Mucosa of gallbladder (tissue), 1 donor: Measurements from ENCODE around the gene TBCCD1. TPM values are rescaled to one million over a fixed set of nuclear protein-coding genes. Genes with fewer than 3 reads are reported as not detected.

Experiments
- total RNA-seq: library from RNA; stranded (reverse); gene quantifications from one replicate; pipeline ENCODE4 v1.2.1, GENCODE V29; 2021
- donor health status: DM: no; HTN: no; CAD: no.

TBCCD1 gene
- total RNA-seq, 1 donor from 2014 or later = 11.0 TPM

Other genes starting within 250 kb of the TBCCD1 start
- gene DGKG, start 205.1 kb downstream of the TBCCD1 start, total RNA-seq = 7.3 TPM
- gene CRYGS, start 23.0 kb downstream of the TBCCD1 start, total RNA-seq = 2.7 TPM
- gene DNAJB11, start 3.4 kb upstream of the TBCCD1 start, total RNA-seq = 48.1 TPM
- 2.2 TPM for gene AHSG, start 45.7 kb upstream of the TBCCD1 start, total RNA-seq
- gene FETUB, start 73.1 kb upstream of the TBCCD1 start, total RNA-seq = not detected
- 0.49 TPM for gene HRG, start 98.7 kb upstream of the TBCCD1 start, total RNA-seq
- gene KNG1, start 150.0 kb upstream of the TBCCD1 start, total RNA-seq = 0.43 TPM
- 535 TPM for gene EIF4A2, start 216.2 kb upstream of the TBCCD1 start, total RNA-seq
- 9.4 TPM for gene RFC4, start 239.1 kb upstream of the TBCCD1 start, total RNA-seq